GM18508 (cell line): ENCODE results near the gene ATAD5.

ENCODE experiments used
- ATAC-seq: cut with Tn5 transposase; IDR thresholded peaks from one replicate; pipeline ENCODE4 v1.9.1; 2021; ENCODE audit warnings: moderate number of reproducible peaks; ENCODE audit not compliant: insufficient read depth, unreplicated experiment

Gene ATAD5

GRCh38 chr17:30942308-30943079, 110.7 kb downstream of the ATAD5 start:
- ATAC-seq = no peak
